Activated T-cell treated with anti-CD3 and anti-CD28 coated beads for 1 hour (primary cell): ENCODE measurements around the gene NEDD4L.

Experiments used
- DNase-seq: peaks from one replicate; pipeline ENCODE4 v3.0.0-alpha.2; 2020; ENCODE audit warnings: low read depth

Gene NEDD4L

GRCh38 chr18:58119819-58120218 lies 75.8 kb downstream of the NEDD4L start:
- no peak for DNase-seq

GRCh38 chr18:58124475-58124874 lies 80.4 kb downstream of the NEDD4L start:
- no peak for DNase-seq

DNA sequence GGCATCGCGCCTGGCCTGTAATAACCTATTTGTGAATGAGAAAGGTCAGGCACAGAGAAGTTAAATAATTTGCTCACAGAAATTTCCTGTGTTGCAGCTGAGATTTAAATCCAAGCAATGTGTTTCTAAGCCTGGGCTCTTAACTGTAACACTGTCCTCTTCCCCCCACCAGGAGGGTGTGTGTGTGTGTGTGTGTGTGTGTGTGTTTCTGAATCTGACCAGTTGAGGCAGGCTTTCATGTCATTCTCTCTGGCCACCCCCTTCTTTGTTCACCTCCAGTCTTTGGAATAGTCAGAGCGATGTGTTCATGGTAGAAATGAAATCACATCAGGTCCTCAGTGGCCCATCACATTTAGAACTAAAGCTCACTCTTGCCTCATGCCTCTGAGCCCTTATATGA lies 81.2 kb downstream of the NEDD4L start:
- DNase-seq = no peak

DNA sequence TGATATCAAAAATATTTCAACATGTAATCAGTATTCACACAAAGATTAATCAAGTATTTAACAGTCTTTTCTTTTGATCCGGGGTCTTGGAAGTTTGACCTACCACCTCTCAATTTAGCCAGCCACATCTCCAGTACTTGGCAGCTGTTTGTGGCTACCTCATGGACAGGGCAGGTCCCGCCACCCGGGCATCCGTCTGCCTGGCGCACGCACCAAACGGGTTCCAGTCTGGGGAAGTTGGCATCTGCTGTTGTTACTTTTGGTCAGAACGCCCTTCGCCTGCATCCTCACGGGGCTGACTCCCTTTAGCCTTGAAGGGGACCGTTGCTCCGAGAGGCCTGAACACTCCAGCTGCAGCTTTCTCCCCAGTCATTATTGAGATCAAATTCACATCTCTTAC lies 81.7 kb downstream of the NEDD4L start:
- no peak for DNase-seq

GRCh38 chr18:58128381-58129374 lies 84.7 kb downstream of the NEDD4L start:
- no peak for DNase-seq

DNA sequence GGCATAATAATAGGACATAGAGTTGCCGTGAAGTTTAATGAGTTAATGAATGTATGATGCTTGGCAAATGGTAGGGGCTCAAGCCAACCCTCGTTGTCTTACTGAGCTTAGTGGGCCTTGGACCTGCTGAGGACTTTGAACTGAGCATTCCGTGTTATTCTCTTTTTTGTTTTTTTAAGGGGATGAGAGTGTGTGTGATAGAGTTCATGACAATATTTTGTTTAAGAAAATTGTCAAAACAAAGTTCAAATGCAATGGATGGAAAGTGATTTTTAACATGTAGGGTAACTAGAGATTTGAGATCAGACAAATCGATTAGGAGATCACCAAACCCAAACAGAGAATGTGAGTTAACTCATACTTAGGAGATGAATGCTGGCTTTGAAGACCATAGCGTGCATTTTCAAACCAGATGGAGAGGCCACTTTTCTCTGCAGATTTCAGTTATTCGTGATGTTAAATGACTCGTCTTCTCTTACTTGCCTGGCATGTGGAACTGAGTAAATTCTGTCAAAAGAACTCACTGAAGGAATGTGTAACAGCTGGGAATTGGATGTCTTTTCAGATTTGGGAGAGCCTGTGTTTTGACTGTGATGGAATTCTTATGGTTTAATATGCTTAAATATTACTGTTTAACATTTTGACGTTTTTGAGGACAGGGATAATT lies 88.7 kb downstream of the NEDD4L start:
- DNase-seq = no peak

- DNase-seq = no peak
Observed at GRCh38 chr18:58135183-58135641, 91.2 kb downstream of the NEDD4L start.

GRCh38 chr18:58135701-58136331 lies 91.8 kb downstream of the NEDD4L start:
- DNase-seq = peak; percentile 29

DNA sequence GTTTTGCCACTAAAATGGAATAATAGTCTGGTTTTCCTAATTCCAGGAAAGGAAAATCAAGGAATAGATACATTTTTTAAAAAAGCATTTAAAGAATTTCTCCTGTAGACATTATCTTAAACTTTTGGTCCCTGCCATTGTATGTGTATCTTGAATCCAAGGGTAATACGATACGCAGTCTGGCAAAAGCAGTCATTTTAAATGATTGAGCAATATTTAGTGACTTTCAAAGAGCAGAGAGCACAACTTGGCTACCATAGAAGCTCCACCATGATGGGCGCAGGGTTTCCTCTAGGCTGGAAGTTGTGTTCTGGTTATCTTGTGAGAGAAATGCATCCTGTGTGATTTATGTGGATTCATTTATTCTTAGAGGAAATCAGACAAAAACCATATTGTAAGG lies 92.9 kb downstream of the NEDD4L start:
- DNase-seq = no peak

GRCh38 chr18:58139459-58140386 lies 95.7 kb downstream of the NEDD4L start:
- no peak for DNase-seq

DNA sequence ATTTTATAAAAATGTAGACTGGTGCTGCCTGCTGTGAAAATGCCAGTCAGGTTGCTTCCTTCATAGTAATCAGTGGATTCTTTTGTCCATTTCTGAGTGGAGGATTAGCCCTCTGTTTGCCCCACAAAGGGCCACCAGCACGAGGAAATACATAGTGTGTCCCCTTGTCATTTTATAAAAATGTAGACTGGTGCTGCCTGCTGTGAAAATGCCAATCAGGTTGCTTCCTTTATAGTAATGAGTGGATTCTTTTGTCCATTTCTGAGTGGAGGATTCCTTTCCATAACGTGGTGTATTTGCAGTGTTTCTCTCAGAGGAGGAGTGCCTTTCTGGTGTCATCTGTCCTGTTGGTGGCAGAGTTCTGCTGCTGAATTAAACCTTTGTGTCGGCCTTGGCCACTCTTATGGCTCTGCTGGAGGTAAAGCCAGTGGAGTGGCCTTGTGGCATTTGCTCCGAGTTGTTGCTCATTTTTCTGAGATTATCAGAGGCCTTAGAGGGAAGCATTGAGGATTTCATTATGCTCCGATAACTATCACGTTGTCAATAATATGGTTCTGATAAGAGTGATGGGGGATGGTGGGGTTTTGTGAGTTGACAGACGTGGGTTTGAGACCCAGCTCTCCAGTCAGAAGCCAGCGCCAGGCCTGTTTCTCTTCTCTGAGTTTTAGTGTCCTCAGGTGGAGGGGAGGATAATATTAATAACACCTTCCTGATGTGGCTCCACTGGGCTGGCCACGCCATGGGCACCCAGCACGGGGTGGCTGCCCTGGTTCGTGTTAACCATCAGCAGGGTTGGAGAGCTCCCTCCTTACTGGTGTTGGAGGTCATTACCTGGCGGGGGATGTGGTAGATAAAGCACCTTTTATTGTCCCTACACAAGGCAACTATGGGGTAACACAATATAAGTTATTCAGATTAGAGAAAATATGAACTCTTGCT lies 96.6 kb downstream of the NEDD4L start:
- DNase-seq = no peak

GRCh38 chr18:58143386-58143785 lies 99.4 kb downstream of the NEDD4L start:
- no peak for DNase-seq

GRCh38 chr18:58144106-58144505 lies 100.1 kb downstream of the NEDD4L start:
- DNase-seq = no peak

DNA sequence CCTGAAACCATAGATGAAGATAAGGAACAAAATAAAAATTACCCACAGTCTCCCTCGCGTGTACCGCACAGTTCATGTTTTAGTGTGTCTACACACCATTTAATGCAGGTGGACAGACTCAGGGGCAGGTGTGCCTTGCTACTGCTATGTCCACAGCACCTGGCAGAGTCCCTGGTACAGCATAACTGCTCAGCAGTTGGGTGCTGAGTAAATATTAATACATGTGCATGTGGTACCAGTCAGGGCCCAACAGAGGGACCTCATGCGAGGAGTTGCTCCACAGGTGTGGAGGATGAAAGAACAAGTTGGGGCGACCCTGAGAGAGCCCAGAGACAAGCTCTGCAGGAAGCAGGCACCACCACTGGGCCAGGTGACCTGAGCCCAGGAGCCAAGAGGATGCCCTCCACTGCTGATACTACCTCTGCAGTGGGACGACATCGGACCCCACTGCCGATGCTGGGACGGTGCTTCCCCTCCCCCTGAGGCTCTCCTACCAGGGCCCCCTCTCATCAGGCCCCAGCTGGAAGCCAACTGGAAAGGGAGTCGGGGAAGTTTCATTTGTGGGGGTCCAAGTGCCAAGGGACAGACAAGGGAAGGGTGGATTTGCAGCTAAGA lies 100.8 kb downstream of the NEDD4L start:
- DNase-seq = no peak

DNA sequence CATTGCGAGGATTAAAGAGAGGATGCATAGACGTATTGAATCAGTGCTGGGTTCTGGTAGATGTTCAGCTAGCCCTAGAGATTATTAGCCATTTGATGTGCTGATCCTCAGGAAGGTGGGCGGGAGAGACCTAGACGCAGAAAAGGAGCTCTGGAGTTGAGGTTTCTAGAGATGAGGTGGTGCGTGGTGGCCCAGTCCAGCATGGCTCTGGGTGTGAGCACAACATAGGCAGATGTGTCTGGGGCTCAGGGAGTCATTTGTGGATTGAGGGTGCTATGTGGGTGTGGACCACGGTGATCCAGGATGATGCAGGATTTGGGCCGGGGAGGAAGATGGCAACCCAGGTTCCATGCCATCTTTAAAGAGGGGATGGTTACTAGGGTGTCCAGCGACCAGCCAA lies 102.1 kb downstream of the NEDD4L start:
- no peak for DNase-seq

- DNase-seq = no peak
Observed at GRCh38 chr18:58148954-58149471, 105.0 kb downstream of the NEDD4L start.

GRCh38 chr18:58150772-58151171 lies 106.7 kb downstream of the NEDD4L start:
- no peak for DNase-seq

DNA sequence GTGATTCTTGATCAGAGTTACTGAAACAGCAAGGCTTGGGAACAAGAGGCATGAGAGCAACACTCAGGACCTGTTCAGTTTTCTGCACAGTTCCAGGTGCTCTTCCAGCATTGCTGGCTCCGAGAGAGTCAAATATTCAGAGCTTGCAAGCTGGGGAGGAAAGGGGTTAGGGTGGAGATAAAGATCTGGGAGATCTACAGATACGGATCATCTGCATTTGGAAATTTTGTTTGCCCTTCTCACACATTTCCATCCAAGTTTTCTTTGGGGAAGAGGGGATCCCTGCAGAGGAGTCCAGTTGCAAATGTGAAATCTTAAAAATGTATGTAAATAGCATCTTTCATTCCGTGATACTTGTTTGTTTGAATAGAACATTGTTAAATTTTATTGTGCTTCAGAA lies 108.2 kb downstream of the NEDD4L start:
- no peak for DNase-seq

GRCh38 chr18:58152891-58153290 lies 108.9 kb downstream of the NEDD4L start:
- DNase-seq = no peak

- DNase-seq = no peak
Observed at GRCh38 chr18:58156516-58156915, 112.5 kb downstream of the NEDD4L start.
